Measurements from ENCODE around the gene OTX2. TPM values are rescaled to one million over a fixed set of nuclear protein-coding genes. Genes with fewer than 3 reads are reported as not detected.

The OTX2 gene
- total RNA-seq, 1 experiment from 2014 or later, result not detected

DNA sequence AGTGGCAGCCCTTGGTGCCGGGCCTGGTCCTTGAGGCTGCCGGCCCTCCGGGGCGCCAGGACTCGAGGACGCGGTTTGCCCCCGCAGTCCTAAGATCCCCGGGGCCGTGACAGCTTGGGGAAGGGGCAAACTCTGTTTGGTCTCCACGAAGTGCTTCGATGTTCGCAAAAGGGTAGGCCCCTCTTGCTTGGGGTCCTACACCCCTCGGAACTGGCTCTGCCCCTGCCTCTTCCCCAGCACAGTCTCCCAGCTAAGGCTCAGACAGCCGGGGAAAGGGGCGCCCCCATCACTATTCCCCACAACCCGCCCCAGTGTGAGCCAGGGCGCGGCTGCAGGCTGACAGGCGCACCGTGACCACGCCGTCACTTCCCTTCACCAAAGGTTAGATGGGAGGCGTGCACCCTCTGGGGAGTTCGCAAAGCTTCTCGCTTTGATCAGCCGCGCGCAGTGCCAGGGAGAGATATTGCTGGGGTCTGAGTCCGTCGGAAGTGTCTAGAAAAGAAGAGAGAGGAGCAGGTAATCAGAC, 7.2 kb upstream of the OTX2 start:
- peaks cover 53% of the 10 kb centered on the region for H3K27me3 ChIP-seq (replicated peaks)
- DNase-seq (ENCODE audit: low read depth in 1 of 2, low spot score in 2 of 2), result no peak

DNA sequence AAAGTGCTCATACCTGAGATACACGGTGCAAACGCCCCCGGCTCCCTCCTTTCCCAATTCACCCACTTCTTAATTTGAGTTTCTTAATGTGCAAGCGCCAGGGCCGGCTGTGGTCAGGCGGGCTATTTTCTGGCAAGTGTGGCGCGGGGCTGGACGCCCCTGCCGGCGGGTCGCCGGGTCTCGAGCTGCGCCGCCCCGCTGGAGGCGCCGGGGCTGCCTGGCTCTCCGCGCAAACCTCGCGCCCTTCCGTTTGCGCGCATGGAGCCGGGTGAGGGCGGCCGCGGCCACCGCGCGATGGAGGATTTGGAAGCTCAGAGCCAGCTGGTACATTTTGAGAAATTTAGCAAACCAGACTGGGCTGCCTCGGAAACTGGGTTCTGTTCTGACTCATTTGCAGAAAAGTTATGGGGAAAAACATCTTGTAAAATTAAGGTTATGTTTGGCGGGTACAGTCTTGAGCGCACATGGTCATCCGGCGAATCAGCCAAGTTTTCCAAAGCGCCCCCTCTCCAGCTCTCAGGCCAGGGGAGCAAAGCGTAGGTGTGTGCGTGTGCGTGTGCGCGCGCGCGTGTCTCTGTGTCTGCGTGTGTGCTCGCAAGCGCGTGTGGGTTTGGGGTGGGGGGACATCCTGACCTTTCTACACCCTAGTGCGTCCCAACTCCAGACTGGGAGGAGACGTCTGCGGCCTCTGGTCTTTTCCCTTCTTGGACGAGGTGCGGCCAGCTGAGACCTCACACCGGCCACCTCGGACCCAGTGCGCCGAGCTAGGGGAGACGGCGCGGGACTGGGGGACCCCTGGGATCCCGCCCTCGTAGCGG, 6.5 kb upstream of the OTX2 start:
- Histone ChIP-seq H3K36me3 (no peaks in the 10 kb centered on the region), H3K4me3 (no peak overlapping the region), H3K27ac (no peak overlapping the region), H3K9me3 (replicated peaks) (no peaks in the 10 kb centered on the region), H3K27me3 (replicated peaks) (peaks cover 52% of the 10 kb centered on the region), H3K4me1 (replicated peaks) (no peaks in the 10 kb centered on the region)
- DNase-seq (ENCODE audit: low read depth in 1 of 2, low spot score in 2 of 2), result no peak

More for the DNA sequence above, 7.2 kb upstream of the OTX2 start:
- H3K4me3 ChIP-seq, result no peak overlapping the region
- no peaks in the 10 kb centered on the region for H3K36me3 ChIP-seq
- no peak overlapping the region for H3K27ac ChIP-seq
- H3K4me1 ChIP-seq (replicated peaks), result no peaks in the 10 kb centered on the region
- no peaks in the 10 kb centered on the region for H3K9me3 ChIP-seq (replicated peaks)

DNA sequence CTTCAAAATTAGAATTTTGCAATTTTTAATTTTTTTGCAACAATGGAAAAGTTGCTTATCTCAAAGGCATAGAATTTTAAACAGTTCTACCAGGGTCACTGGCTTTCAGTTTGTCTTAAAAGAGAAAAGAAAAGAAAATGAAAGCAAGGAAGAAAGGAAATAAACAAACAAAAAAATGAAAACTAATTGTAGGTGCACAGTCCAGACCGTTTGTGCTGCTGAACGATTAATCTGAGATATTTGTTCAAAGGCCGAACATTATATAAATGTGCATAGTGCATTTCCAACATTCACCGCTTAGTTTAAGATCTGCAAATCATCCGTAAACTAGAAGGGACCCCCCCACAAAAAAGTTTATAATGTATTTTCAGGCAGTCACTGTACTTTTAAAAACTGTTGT, 5.5 kb upstream of the OTX2 start:
- H3K36me3 ChIP-seq, result no peaks in the 10 kb centered on the region
- no peaks in the 10 kb centered on the region for H3K9me3 ChIP-seq (replicated peaks)
- H3K4me1 ChIP-seq (replicated peaks), result no peaks in the 10 kb centered on the region
- H3K27me3 ChIP-seq (replicated peaks), result peaks cover 49% of the 10 kb centered on the region
- no peak overlapping the region for H3K4me3 ChIP-seq
- no peak overlapping the region for H3K27ac ChIP-seq
- DNase-seq (ENCODE audit: low read depth in 1 of 2, low spot score in 2 of 2), result no peak

DNA sequence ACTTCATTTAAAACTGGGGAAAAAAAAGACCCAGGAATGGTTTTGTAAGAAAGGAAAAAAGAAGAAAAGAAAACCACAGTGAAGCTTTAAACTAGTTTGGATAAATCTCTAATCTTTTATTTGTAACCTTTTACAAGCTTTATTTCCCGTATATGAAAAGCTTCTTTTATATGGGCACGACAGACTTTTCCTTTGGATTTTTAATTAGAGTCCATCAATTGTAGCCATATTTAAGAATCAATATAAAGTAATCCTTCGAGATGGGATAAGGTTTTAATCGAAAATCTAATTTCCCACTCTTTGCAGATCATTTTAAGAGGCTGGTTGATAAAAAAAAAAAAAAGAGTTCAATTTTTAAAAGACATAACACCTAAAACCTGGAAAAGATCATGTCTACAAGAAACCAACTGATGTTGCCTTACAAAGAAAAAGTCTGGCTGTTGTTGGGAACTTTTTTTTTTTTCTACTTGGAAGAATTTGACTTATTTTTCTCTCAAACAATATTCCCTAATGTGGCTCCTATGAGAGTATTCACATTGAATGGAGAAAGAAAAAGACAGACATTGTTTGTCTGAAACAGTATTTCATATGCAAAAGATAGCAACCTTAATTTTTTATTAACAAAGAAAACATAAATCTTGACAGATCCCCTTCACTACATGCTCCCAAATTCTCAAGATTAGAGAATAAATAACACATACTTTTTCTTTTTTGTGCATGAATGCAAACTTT, 4.9 kb upstream of the OTX2 start:
- Histone ChIP-seq H3K4me1 (replicated peaks) (no peaks in the 10 kb centered on the region), H3K4me3 (no peak overlapping the region), H3K9me3 (replicated peaks) (no peaks in the 10 kb centered on the region), H3K27me3 (replicated peaks) (peaks cover 49% of the 10 kb centered on the region), H3K27ac (no peak overlapping the region), H3K36me3 (no peaks in the 10 kb centered on the region)
- no peak for DNase-seq (ENCODE audit: low read depth in 1 of 2, low spot score in 2 of 2)

DNA sequence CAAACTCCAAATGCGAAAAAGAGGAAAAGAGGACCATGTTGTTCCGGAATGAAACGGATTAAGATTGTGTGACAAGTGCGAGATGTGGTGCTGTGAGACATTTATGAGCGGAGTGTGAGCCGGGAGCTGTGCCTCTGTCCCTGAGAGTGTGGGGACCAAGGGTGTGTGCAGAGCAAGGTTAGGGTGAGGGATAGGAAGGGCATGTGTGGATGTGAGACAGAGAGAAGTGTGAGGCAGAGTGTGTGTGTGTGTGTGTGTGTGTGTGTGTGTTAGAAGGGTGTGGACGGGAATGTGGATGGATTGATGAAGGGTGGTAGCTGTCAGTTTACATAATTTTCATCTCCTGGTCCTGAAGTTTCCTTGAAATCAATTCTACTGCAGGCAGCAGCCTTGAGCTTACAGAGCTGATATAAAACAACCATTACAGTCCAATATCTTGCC, 4.3 kb upstream of the OTX2 start:
- no peak for DNase-seq (ENCODE audit: low read depth in 1 of 2, low spot score in 2 of 2)
- no peak overlapping the region for H3K27ac ChIP-seq
- peaks cover 49% of the 10 kb centered on the region for H3K27me3 ChIP-seq (replicated peaks)
- H3K4me1 ChIP-seq (replicated peaks), result no peaks in the 10 kb centered on the region
- no peak overlapping the region for H3K4me3 ChIP-seq
- H3K9me3 ChIP-seq (replicated peaks), result no peaks in the 10 kb centered on the region
- no peaks in the 10 kb centered on the region for H3K36me3 ChIP-seq

DNA sequence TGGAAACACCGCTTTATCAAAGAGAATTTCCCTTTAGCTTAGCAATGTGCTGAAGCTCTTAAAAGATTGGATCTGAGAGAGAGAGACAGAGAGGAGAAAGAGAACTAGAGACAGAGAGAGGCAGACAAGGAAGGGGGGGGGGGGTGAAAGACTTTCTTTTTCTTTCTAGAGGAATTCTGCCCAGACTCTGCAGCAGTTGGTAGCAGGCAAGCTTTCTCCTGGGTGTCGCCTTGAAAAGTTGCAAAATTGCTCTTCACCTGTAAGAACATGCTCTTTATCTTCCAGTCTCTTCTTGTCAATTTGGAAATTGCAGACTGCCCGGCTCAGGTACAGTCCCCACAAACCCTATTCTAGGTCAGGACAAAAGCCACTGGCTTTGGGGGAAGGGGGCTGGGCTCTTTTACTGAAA, 2.9 kb upstream of the OTX2 start:
- Histone ChIP-seq H3K27ac (no peak overlapping the region), H3K27me3 (replicated peaks) (peaks cover 44% of the 10 kb centered on the region), H3K4me3 (no peak overlapping the region), H3K36me3 (no peaks in the 10 kb centered on the region), H3K9me3 (replicated peaks) (no peaks in the 10 kb centered on the region; the same call in 1 of the 2 replicates), H3K4me1 (replicated peaks) (no peaks in the 10 kb centered on the region)
- DNase-seq (ENCODE audit: low read depth in 1 of 2, low spot score in 2 of 2), result no peak

DNA sequence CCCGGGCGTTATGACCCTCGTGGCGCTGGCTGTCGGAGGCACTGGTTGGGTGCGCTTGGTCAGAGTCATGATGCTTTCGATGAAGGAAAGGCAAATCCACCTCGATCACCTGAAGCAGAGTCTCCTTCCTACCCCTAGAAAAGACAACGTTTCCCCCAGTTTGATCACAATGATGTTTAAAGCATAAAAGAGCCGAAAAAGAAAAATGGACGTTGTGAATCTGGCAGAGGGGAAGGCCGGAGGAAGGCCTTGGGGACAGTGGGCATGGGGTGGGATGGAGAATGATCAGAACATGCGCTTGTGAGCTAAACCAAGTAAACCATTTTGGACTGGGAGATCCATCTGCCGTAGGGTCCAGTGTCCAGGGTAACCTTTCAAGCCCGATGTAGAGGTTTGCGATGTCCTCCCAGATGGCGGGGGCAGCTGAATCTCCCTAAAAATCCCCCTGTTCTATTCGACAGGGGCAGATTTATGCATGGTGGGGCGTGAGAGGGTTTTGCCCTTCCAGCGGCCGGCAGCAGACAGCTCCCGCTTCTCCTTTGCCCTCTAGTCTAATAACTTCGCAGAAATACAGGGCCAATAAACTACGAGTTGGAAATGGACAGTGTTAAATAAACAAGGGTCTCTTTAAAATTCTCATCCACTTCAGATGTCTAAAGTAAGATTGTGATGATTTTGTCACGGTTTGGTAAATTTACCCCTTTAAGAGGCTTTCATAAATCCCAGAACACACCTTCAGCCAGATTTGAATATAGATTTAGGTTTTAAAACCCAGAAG, 2.3 kb upstream of the OTX2 start:
- no peaks in the 10 kb centered on the region for H3K4me1 ChIP-seq (replicated peaks)
- H3K4me3 ChIP-seq, result no peak overlapping the region
- no peak overlapping the region for H3K27ac ChIP-seq
- H3K27me3 ChIP-seq (replicated peaks), result peaks cover 44% of the 10 kb centered on the region
- no peaks in the 10 kb centered on the region for H3K36me3 ChIP-seq
- DNase-seq (ENCODE audit: low read depth in 1 of 2, low spot score in 2 of 2), result no peak
- H3K9me3 ChIP-seq (replicated peaks), result no peaks in the 10 kb centered on the region; the same call in 1 of the 2 replicates

DNA sequence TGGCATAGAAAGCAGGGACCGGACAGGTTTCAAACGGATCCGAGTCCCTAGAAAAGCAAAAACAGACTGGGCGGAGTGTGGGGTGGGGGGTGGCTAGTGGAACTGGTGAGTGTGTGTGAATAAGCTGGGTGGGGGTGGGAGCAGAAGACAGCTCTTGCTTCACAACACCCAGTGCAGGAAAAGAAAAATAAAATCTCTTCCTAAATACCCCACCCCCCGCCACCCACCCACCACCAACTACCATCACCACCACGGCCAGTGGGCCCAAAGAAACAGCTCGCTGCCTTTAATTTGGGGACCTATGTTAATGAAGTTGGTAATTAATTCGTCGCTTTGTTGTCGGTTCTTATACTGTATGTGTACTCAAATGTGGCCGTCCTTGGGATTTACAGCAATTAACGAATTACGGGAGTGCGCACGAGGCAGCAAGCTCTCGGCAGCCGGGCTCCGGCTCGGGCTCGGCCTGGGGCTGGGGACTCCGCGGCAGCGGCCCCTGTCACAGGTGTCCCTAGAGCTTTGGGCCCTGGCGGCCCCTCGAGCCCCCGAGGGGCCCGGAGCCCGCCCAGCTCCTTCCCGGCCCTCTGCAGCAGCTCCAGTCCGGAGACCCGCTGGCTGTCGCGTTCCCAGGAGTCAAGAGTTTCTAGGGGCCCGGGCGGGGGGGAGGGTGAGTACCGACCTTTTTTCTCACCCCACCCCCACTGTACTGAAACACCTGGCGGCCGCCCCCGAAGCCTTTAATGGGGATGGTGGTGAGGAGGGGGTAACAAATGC, 1.5 kb upstream of the OTX2 start:
- Histone ChIP-seq H3K4me3 (no peak overlapping the region), H3K4me1 (replicated peaks) (no peaks in the 10 kb centered on the region), H3K27ac (no peak overlapping the region), H3K36me3 (no peaks in the 10 kb centered on the region), H3K9me3 (replicated peaks) (no peaks in the 10 kb centered on the region; the same call in 1 of the 2 replicates), H3K27me3 (replicated peaks) (peaks cover 43% of the 10 kb centered on the region)
- no peak for DNase-seq (ENCODE audit: low read depth in 1 of 2, low spot score in 2 of 2)

DNA sequence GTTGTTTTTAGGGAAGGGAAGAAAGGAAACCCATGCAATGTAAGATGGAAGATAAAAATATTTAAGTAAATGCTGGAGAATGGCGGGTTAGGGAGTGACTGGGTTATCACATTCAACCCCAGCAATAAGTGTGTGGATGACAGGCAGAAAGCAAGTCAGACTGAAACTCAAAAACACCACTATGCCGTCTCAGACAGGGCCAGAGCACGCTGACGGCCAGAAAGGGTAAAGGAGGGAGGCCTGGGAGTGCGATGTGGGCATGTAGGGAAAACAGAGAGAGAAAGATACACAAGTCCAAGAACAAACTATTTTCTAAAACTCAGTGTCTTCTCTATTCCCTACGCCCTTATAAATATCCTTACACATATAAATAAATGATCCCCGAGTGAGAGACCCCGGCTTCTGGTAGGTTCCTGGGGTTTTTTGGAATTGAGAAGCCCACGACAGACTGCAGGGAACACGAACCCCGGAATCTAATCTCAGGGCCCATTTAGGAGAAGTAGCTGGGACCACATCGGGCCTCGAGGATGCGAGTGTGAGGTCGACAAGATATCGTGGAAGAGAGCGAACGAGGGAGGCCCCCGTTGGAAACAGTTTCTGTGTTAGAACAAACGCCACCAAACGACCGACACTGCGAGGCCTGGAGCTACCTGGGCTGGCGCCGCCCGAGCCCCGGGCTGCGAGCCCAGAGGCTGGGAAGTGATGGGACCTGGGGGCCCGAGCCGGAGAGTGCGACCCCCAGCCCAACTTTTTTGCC, 735 bp upstream of the OTX2 start:
- Histone ChIP-seq H3K4me3 (no peak overlapping the region), H3K27ac (no peak overlapping the region), H3K27me3 (replicated peaks) (peaks cover 43% of the 10 kb centered on the region), H3K9me3 (replicated peaks) (no peaks in the 10 kb centered on the region; the same call in 1 of the 2 replicates), H3K36me3 (no peaks in the 10 kb centered on the region), H3K4me1 (replicated peaks) (no peaks in the 10 kb centered on the region)
- DNase-seq (ENCODE audit: low read depth in 1 of 2, low spot score in 2 of 2), result no peak

DNA sequence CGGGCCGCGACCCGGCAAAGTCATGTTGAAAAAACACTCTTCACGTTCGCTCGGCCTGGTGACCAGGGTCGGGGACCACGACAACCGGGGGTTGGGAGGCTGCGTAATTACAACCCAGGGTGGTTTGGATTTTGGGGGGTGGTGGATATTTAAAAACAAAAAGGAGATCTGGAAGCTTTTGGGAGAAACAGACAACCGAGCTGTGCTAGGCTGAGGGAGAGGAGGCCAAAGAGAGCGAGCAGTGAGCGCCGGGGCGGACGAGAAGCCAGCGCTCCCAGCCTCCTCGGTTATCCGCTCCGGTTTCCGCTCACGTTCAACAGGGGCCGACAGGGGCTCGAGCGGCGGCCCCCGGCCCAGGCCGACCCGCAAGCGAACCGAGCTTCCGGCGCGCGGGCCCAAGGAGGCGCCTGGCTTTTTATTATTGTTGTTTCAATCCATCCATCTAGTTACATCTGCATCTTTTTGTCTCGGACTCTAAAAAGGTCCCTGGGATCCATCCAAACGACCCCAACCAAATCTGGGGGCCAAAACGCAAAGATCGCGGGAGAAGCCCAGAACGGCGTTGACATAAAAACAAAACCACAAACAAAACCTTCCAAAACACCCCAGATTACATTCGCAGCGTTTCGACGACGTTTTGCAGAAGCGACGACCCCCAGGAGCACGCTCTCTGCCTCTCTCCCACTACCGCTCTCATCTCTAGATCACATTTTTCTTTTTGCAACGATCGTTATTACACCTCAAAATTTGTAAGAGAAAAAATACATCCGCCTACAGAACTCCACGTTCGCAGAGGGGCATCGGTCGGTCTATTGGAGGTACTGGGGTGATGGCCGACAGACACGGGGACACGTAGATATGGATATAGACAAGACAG, 771 bp downstream of the OTX2 start:
- no peaks in the 10 kb centered on the region for H3K36me3 ChIP-seq
- no peak for DNase-seq (ENCODE audit: low read depth in 1 of 2, low spot score in 2 of 2)
- H3K9me3 ChIP-seq (replicated peaks), result no peaks in the 10 kb centered on the region; the same call in 1 of the 2 replicates
- no peaks in the 10 kb centered on the region for H3K4me1 ChIP-seq (replicated peaks)
- H3K4me3 ChIP-seq, result no peak overlapping the region
- peaks cover 36% of the 10 kb centered on the region for H3K27me3 ChIP-seq (replicated peaks)
- no peak overlapping the region for H3K27ac ChIP-seq

DNA sequence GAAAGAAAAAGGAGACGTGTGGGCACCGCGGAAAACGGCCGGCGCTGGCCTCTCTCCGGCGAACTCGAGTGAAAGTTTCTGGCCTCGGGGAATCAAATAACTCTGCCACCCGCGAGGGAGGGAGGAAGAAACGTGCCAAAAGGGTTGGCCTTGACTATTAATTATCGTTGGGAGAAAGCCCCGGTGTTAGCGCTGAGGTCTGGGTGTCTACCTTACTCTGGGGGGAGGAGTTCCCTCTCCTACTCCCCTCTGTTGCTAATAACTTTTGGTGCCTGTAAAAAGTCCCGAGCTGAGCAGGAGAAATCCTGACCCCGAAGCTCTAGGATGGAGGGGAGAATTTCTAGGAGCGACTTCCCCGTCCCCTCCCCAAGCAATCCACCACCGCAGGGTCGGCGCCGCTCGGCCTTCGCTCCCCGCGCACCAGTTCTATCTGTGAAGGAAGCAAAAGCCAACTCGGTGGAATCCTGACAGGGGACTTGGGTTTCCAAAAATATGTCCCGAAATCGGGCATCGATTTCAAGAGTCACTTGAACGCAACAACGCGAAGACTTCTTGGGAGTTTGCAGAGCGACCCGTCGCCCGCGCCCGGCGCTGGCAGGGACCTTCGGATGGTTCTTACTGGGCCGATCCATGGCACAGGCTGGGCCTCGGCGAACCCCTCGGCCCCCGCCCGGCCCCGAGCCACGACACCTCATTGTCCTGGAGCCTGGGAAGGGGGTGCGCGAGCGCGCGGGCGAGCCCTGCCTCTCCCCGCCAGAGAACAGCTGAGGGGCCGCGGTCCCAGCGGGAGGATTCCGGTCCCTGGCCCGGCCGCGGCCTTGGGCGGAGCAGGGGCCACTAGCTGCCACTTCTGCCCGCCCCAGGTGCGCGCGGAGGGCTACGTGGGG, 1.7 kb downstream of the OTX2 start:
- no peak for DNase-seq (ENCODE audit: low read depth in 1 of 2, low spot score in 2 of 2)
- Histone ChIP-seq H3K4me3 (no peak overlapping the region), H3K36me3 (no peaks in the 10 kb centered on the region), H3K27me3 (replicated peaks) (peaks cover 33% of the 10 kb centered on the region), H3K27ac (no peak overlapping the region), H3K4me1 (replicated peaks) (no peaks in the 10 kb centered on the region), H3K9me3 (replicated peaks) (no peaks in the 10 kb centered on the region; the same call in 1 of the 2 replicates)
